Esophagus squamous epithelium (tissue), 5 donors: ENCODE data around the gene DOCK2. TPM values are rescaled to one million over a fixed set of nuclear protein-coding genes. Genes with fewer than 3 reads are reported as not detected.
"Not testable (repeated sequence)": the region's sequence is repeated elsewhere in the genome, so short reads cannot be mapped to it uniquely, and the experiment has no call there.

Experiments used
- DNase-seq: peaks from one replicate; lab custom pipeline; 2025; lab: John Stamatoyannopoulos, UW
- H3K27ac ChIP-seq, 4 donors: fragments of 200-600 bp; sonication (generic); one replicate each; pipeline ENCODE4 v1.5.1; 2016 to 2019; ENCODE audit warnings: mild to moderate bottlenecking in 1 of 4
- H3K27me3 ChIP-seq, 4 donors: fragments of 200-600 bp; sonication (generic); 1 replicate in 3 of 4; 2 replicates in 1 of 4; pipeline versions ENCODE4 v1.5.1 to v1.6.0; 2017 to 2021; ENCODE audit warnings: antibody characterized with exemption in 1 of 4
- H3K36me3 ChIP-seq, 3 donors: fragments of 200-600 bp; sonication (generic); one replicate each; pipeline ENCODE4 v1.5.1; 2016 to 2019
- H3K4me1 ChIP-seq, 3 donors: fragments of 200-600 bp; sonication (generic); one replicate each; pipeline ENCODE4 v1.5.1; 2017 to 2019
- H3K4me3 ChIP-seq, 4 donors: fragments of 200-600 bp; sonication (generic); 1 replicate in 3 of 4; 2 replicates in 1 of 4; pipeline ENCODE4 v1.5.1; 2016 to 2019; ENCODE audit warnings: mild to moderate bottlenecking in 2 of 4, moderate library complexity in 1 of 4
- H3K9me3 ChIP-seq, 3 donors: fragments of 200-600 bp; sonication (generic); one replicate each; pipeline ENCODE4 v1.5.1; 2016 to 2019
- POLR2A ChIP-seq, 4 donors: fragments of 450-650 bp; IDR thresholded peaks; one replicate each; pipeline ENCODE4 v1.6.1; 2017; ENCODE audit warnings: antibody characterized with exemption in 4 of 4, mild to moderate bottlenecking in 4 of 4, moderate library complexity in 3 of 4
- WGBS, 2 donors: methylation state at CpG; one replicate each; pipeline ENCODE4 v1.1.5; 2018; 5-methylcytosine and 5-hydroxymethylcytosine counted together
- intact Hi-C: fragments of 100-400 bp; cut with DNase I; formaldehyde crosslinking; loops from one replicate; pipeline ENCODE4 v1.15.0; 2022
- total RNA-seq, 4 donors: library from RNA; depleted of rRNA; stranded (reverse); fragments of >200 nt; gene quantifications; one replicate each; pipeline ENCODE4 v1.1.0, GENCODE V29; 2016
- TF ChIP-seq, protein P1 (sequence below), 6 experiments: fragments of 450-650 bp in 4 of 6; fragments of 200-600 bp in 2 of 6; sonication (generic) in 2 of 6; IDR thresholded peaks; one replicate each; pipeline ENCODE4 v1.5.1; 2016 to 2019; ENCODE audit warnings: antibody characterized with exemption in 6 of 6, mild to moderate bottlenecking in 4 of 6, moderate library complexity in 4 of 6
- donor health status: DM: yes; HTN: yes; CAD: no.

The DOCK2 gene
- total RNA-seq, 4 donors from 2014 or later = 4.1 to 14.5 (median 10.0) TPM

GRCh38 chr5:169946743-169947295 lies 309.7 kb downstream of the DOCK2 start:
- H3K4me3 ChIP-seq = no peak overlapping the region
- no peak for TF ChIP-seq POLR2A (IDR thresholded peaks at IDR 0.05)
- TF ChIP-seq, protein P1, sequence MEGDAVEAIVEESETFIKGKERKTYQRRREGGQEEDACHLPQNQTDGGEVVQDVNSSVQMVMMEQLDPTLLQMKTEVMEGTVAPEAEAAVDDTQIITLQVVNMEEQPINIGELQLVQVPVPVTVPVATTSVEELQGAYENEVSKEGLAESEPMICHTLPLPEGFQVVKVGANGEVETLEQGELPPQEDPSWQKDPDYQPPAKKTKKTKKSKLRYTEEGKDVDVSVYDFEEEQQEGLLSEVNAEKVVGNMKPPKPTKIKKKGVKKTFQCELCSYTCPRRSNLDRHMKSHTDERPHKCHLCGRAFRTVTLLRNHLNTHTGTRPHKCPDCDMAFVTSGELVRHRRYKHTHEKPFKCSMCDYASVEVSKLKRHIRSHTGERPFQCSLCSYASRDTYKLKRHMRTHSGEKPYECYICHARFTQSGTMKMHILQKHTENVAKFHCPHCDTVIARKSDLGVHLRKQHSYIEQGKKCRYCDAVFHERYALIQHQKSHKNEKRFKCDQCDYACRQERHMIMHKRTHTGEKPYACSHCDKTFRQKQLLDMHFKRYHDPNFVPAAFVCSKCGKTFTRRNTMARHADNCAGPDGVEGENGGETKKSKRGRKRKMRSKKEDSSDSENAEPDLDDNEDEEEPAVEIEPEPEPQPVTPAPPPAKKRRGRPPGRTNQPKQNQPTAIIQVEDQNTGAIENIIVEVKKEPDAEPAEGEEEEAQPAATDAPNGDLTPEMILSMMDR (IDR thresholded peaks at IDR 0.05) = no peak
- 84 to 87% methylated on average over 5 of the region's 5 CpGs for WGBS, 2 donors
- no peaks in the 10 kb centered on the region for H3K36me3 ChIP-seq
- H3K27ac ChIP-seq = no peak overlapping the region
- no peak for DNase-seq
- intact Hi-C loops = no loop called here
- H3K9me3 ChIP-seq = no peaks in the 10 kb centered on the region
- H3K27me3 ChIP-seq = no peaks in the 10 kb centered on the region
- peaks cover 0 to 22% (median 0%) of the 10 kb centered on the region in 3 donors for H3K4me1 ChIP-seq

DNA sequence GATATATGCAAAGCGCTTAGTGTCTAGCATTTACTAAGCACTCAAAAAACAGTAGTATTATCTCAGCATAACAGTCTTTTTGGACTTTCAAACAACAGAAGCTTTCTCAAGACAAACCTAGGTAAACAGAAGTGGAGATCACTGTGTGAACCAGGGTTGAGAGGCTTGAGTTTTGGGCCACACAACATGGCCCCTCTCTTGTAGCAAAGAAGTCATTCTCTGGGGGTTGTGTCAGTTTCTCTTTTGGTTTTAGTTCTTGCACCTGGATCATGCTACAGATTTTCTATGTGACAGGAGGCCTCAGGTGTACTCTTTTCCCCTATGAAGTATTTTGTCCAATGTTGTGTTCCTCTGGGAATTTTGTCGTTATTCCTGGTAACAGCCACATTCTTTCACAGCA lies 313.3 kb downstream of the DOCK2 start:
- Histone ChIP-seq H3K27me3 (peaks cover 0 to 3% (median 0%) of the 10 kb centered on the region in 4 donors), H3K4me3 (no peak overlapping the region), H3K27ac (no peak overlapping the region), H3K4me1 (peaks cover 0 to 11% (median 0%) of the 10 kb centered on the region in 3 donors), H3K9me3 (no peaks in the 10 kb centered on the region), H3K36me3 (no peaks in the 10 kb centered on the region)
- TF ChIP-seq, protein P1 (IDR thresholded peaks at IDR 0.05) = no peak
- no peak for TF ChIP-seq POLR2A (IDR thresholded peaks at IDR 0.05)
- DNase-seq = no peak
- intact Hi-C loops = no loop called here
- 85 to 100% methylated on average over 1 to 2 of the region's 2 CpGs for WGBS, 2 donors

DNA sequence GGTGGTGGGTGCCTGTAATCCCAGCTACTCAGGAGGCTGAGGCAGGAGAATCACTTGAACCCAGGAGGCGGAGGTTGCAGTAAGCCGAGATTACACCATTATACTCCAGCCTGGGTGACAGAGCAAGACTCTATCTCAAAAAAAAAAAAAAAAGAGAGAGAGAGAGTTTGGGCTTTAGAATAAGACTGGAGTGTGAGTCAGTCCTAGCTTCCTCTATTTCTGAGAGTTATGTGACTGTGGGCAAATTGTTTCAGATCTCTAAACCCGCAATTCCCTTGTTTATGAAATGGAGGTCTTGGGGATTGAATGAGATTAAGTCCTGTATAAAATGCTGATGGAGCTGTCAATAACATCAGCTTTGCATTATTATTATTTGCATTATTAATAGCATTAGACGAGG lies 316.1 kb downstream of the DOCK2 start:
- H3K4me3 ChIP-seq, H3K27me3 ChIP-seq, intact Hi-C loops, H3K4me1 ChIP-seq, DNase-seq, H3K27ac ChIP-seq, H3K9me3 ChIP-seq, H3K36me3 ChIP-seq: not testable (repeated sequence)
- 61 to 64% methylated on average over 4 of the region's 4 CpGs for WGBS, 2 donors

DNA sequence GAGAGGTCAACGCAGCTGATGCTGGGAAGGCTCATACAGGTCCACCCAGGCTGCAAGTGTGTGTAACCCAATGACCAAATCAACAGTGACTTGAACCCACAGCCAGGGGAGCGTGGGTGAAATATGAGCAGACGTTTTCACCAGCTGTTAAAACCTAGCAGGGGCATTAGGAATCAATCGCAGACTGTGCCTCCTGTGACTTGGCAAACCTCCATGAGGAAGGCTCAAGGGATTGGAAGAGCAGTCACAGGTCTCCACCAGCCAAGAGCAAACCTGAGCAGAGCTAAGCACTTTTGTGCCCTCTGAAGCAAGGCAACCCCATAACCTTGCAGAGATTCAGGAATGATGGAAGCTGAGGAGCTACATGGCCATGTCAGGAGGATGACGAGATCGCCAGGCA lies 317.7 kb downstream of the DOCK2 start:
- TF ChIP-seq, protein P1 (IDR thresholded peaks at IDR 0.05) = no peak
- no peak for TF ChIP-seq POLR2A (IDR thresholded peaks at IDR 0.05)
- H3K27ac ChIP-seq = no peak overlapping the region
- no peaks in the 10 kb centered on the region for H3K36me3 ChIP-seq
- no peaks in the 10 kb centered on the region for H3K9me3 ChIP-seq
- intact Hi-C loops = no loop called here
- H3K4me1 ChIP-seq = no peaks in the 10 kb centered on the region
- DNase-seq = no peak
- 71 to 73% methylated on average over 5 to 6 of the region's 6 CpGs for WGBS, 2 donors
- H3K4me3 ChIP-seq = no peak overlapping the region
- H3K27me3 ChIP-seq = peaks cover 0 to 3% (median 0%) of the 10 kb centered on the region in 4 donors

DNA sequence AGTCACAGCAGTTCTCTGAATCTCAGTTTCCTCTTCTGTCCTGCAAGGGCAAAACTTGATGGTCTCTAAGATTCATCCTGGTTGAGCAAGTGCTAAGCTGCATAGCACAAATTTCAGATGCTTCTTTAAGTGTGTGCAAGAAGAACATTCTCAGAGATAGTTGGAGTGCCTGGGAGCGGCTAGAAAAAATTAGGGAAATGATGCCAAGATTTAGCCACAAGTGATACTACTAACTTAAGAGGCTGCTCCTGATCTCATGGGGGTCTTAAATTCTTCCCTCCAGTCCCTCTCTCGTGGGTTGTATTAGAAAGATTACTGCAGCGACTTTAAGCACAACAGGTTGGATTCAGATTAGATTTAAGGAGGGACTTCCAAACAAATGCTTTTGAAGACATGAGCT lies 319.1 kb downstream of the DOCK2 start:
- no peak for DNase-seq
- no peak for TF ChIP-seq POLR2A (IDR thresholded peaks at IDR 0.05)
- TF ChIP-seq, protein P1 (IDR thresholded peaks at IDR 0.05) = no peak
- Histone ChIP-seq H3K4me3 (no peak overlapping the region), H3K36me3 (no peaks in the 10 kb centered on the region), H3K4me1 (no peaks in the 10 kb centered on the region), H3K9me3 (no peaks in the 10 kb centered on the region), H3K27ac (no peak overlapping the region), H3K27me3 (peaks cover 0 to 3% (median 0%) of the 10 kb centered on the region in 4 donors)
- intact Hi-C loops = no loop called here
- WGBS, 2 donors = 63 to 73% methylated on average over 3 of the region's 3 CpGs

DNA sequence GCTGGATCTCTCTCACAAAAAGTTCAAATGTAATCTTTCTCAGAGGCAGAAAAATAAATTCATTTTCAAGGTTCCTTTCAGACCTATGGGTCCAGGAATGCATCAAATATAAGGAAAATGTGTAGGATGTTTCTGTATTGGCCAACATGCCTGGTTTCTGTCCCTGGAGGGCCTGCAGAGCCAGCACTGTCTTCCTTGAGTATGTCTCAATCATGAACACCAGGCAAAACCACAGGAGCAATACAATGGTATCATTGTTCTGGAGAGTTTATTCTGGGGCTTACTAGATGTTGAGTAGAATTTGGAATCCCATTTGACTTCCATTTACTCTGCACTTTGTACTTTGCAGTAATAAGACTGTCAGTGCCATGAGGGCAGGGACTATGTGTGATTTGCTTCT lies 319.7 kb downstream of the DOCK2 start:
- DNase-seq = no peak
- no peak overlapping the region for H3K27ac ChIP-seq
- H3K4me3 ChIP-seq = no peak overlapping the region
- H3K36me3 ChIP-seq = no peaks in the 10 kb centered on the region
- intact Hi-C loops = no loop called here
- H3K4me1 ChIP-seq = no peaks in the 10 kb centered on the region
- peaks cover 0 to 3% (median 0%) of the 10 kb centered on the region in 4 donors for H3K27me3 ChIP-seq
- TF ChIP-seq, protein P1 (IDR thresholded peaks at IDR 0.05) = no peak
- TF ChIP-seq POLR2A (IDR thresholded peaks at IDR 0.05) = no peak
- H3K9me3 ChIP-seq = no peaks in the 10 kb centered on the region
